Skin of body (tissue), 2 donors: ENCODE measurements around the gene ZFP36L1. TPM values are rescaled to one million over a fixed set of nuclear protein-coding genes. Genes with fewer than 3 reads are reported as not detected.

Experiments
- DNase-seq: peaks from one replicate; lab custom pipeline; 2025; lab: John Stamatoyannopoulos, UW
- total RNA-seq: library from RNA; depleted of rRNA; stranded (reverse); fragments of >200 nt; gene quantifications from one replicate; pipeline ENCODE4 v1.2.3, GENCODE V29; 2014

ZFP36L1 gene
- total RNA-seq, 1 donor from 2014 or later, result 87.7 TPM

- no peak for DNase-seq
These were observed 7.8 kb downstream of the ZFP36L1 start for GRCh38 chr14:68784978-68785533.

- DNase-seq, result no peak
These were observed 8.5 kb downstream of the ZFP36L1 start for GRCh38 chr14:68784226-68784910.

GRCh38 chr14:68783408-68784225 lies 9.2 kb downstream of the ZFP36L1 start:
- no peak for DNase-seq

GRCh38 chr14:68782091-68782981 lies 10.5 kb downstream of the ZFP36L1 start:
- DNase-seq, result no peak

- no peak for DNase-seq
These were observed 11.5 kb downstream of the ZFP36L1 start for GRCh38 chr14:68781161-68782021.

GRCh38 chr14:68780358-68781160 lies 12.3 kb downstream of the ZFP36L1 start:
- peak; percentile 75 for DNase-seq

GRCh38 chr14:68779761-68780323 lies 13.0 kb downstream of the ZFP36L1 start:
- DNase-seq, result peak; percentile 81

GRCh38 chr14:68777644-68778043 lies 15.2 kb downstream of the ZFP36L1 start:
- DNase-seq, result no peak

- no peak for DNase-seq
These were observed 17.2 kb downstream of the ZFP36L1 start for GRCh38 chr14:68775614-68776126.

- no peak for DNase-seq
These were observed 17.9 kb downstream of the ZFP36L1 start for GRCh38 chr14:68774771-68775613.

- DNase-seq, result no peak
These were observed 20.0 kb downstream of the ZFP36L1 start for GRCh38 chr14:68772761-68773381.

GRCh38 chr14:68771631-68772030 lies 21.2 kb downstream of the ZFP36L1 start:
- no peak for DNase-seq

GRCh38 chr14:68770553-68771286 lies 22.1 kb downstream of the ZFP36L1 start:
- no peak for DNase-seq

GRCh38 chr14:68770051-68770450 lies 22.8 kb downstream of the ZFP36L1 start:
- DNase-seq, result no peak

GRCh38 chr14:68768316-68768715 lies 24.6 kb downstream of the ZFP36L1 start:
- no peak for DNase-seq

- DNase-seq, result no peak
These were observed 25.6 kb downstream of the ZFP36L1 start for GRCh38 chr14:68767248-68767645.
